ENCODE measurements around the gene SPPL3.

SPPL3 gene

DNA sequence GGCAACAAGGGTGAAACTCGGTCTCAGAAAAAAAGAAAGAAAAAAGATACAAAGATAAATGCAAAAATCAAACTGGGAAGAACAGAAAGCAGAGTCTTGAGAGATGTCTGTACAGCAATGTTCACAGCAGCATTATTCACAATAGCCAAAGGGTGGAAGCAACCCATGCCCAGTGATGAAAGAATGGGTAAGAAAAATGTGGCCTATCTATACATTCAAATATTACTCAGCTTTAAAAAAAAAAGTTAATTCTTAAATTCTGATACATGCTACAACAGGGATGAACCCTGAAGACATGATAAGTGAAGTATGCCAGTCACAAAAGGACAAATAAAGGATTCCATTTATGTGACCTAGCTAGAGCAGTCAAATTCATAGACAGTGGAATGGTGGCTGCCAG, 33.7 kb downstream of the SPPL3 start:
- no peak for DNase-seq

DNA sequence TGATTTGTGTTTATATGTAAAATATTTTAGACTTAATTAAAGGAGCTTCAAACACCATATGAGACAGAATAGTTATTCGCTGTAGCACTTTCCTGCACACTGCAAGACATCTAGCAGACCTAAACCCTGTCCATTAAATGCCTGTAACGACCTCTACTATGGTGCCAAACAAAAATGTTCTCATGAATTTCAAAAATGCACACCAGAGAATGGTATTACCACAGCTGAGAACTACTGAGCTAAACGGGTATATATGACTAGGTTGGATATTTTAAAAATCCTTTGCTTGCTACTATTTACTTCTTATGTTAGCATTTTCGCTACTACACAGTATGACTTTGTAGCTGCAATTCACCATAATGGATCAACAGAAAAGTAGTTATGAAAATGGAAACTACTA, 34.8 kb downstream of the SPPL3 start:
- no peak for DNase-seq

DNA sequence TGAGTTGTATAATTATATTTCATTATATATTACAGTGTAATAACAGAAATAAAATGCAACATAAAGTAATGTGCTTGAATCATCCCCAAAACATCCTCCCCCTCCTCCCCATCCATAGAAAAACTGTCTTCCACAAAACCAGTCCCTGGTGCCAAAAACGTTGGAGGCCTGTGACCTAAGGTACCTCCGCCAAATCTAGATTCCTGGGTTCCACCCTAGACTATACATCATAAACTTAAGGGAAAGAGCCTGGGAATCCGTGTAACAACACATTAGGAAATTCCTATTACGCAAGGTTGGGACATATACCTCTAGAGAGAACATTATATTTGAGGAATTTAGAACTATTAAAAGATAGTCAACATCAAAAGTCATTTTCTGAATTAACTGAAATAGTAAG, 38.0 kb downstream of the SPPL3 start:
- DNase-seq: no peak

DNA sequence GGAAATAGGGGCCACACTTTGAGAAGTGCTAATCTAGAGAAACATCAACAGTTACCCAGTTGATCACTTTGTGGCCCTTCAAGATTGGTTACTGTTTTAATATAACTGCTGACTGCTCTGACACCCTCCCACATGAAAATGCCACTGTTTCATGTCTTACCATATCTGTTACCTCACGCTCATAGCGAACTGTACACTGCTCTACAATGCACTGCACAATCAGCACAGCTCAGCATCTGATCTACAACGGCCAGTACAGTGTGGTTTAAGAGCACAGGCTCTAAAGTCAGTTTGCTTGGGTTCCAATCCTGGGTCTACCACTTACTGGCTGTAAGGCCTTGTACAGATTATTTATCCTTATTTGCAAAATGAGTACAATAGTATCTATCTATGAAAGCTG, 39.1 kb downstream of the SPPL3 start:
- no peak for DNase-seq

DNA sequence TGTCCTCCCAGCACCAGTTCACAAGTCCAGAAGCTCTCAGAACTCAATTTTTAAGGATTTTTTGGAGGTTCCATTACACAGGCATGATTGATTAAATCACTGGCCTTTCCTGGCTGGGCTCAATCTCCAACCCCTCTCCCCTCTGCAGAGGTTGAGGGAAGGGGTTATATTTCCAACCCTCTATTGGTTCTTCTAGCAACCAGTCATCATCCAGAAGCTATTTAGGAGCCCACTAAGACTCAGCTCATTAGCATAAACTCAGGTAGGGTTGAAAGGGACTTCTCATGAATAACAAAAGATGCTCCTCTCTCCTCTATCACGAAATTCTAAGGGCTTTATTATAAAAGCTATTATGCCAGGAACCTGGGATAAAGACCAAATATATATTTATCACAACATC, 41.5 kb downstream of the SPPL3 start:
- DNase-seq: no peak

DNA sequence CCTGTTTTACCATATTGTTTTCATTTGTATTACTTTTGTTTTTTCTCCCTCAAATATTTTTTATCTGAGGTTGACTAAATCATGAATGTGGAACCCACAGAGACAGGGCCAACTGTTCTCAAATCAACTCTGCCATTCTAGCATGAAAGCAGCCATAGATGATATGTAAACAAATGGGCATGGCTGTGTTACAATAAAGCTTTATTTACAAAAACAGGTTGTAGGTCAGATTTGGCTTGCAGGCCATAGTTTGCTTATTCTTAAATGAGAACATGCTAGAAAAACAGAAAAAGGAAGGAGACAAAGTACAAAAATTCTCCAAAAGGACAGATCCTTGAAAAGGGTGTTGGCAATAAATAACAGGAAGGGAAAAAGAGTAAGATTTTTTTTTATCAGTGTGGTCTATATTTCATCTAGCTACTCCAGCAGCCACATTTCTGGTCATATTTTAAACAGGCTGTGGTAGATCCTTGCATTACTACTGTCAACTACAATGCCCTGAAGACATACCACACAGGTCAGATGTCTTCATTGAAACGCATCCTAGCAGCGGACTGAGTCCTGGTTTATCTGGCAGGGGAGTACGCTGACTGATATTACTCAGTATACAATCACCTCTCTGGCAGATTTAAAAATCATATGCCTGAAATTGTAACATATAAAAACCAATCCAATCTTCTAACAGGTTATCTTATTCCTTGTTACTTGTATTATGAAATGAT, 42.9 kb downstream of the SPPL3 start:
- DNase-seq: no peak

DNA sequence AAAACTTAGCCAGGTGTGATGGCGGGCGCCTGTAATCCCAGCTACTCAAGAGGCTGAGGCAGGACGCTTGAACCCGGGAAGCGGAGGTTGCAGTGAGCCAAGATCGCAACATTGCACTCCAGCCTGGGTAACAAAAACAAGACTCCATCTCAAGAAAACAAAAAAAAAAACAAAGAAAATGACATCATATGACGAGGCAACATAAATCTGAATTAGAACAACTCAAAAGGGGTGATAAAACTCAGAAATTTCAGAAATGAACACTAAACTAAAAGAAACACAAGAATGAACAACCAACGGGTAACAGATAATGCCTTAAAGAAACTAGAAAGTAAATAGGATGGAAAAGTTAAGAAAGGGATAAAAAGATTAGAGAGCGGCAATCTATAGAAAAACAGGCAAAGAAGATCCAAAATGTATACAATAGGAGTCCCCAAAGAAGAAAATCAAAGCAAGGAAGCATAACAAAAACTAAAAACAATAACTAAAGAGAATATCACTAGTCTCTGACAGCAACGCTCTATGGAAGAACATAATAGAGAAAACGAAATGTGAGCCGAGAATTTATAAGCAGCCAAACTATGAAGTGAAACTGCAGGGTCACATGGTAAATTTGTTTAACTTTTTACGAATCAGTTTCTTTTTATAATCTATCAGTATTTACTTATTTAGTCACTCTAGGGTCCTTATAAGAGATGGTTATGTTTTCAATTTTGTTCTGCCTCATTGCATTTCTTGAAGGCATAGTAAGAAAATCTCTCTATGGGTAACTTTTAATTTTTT, 45.7 kb downstream of the SPPL3 start:
- no peak for DNase-seq

DNA sequence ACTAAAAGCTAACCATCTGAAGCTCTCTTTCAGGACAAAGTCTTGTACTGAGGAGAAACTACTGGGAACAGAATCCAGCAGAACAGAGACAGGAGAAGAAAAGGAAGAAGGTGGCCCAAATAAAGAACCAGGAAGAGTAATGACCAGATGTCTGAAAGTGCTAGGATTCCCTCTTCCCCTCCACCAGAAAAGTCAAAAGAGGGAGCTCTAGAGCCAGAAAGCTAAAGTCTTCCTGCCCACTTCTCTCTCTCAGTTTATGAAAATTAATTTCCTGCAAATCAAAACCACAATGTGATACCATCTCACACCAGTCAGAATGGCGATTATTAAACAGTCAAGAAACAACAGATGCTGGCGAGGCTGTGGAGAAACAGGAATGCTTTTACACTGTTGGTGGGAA, 47.2 kb downstream of the SPPL3 start:
- peak; percentile 4 to 50 for DNase-seq

DNA sequence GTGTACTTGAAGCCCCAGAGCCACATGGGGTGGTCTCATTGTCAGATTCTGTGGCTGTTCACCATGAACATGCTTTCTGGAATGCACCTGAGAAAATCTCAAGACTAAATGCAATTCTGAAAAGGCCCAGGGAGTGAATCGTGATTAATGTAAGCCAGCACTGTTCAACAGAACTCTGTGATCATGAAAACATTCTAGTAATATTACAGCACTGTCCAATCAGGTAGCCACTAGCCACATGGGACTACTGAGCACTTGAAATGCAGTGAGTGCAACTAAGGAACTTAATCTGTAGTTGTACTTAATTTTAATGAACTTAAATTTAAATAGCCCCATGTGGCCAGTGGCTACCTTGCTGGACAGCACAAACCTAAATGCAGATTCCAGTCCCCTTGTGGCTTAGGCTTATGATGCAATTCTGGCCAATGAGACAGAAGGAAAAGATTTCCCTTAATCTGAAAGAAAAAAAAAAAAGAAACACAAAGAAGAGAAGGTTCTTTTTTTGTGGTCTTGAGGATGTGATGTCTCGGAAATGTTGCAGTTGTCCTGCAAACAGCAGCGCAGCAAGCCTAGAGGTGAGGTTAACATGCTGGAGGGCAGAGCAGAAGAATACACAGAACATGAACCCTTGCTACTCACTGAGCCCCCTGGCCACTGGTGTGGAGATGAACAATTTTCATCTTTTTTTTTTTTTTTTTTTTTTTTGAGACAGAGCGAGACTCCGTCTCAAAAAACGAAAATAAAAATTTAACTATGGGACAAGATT, 48.2 kb downstream of the SPPL3 start:
- DNase-seq: no peak

DNA sequence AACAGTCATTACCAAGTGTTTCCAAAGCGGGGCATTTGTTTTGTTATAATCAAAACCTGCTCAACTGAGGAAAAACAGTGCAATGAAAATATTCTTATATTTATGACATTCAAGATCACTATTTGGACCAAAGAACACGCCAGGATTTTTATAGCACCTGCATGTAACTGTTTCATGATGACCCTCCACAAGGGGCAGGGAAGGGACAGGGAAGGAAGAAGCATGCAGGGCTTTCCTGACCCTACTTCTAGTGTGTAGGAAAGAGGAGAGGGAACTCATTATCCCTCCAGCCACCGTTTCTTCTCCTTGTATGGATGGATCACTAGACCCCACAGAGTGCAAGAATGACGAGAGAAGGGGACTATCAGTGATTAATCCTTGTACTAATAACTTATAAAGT, 49.4 kb downstream of the SPPL3 start:
- no peak for DNase-seq

DNA sequence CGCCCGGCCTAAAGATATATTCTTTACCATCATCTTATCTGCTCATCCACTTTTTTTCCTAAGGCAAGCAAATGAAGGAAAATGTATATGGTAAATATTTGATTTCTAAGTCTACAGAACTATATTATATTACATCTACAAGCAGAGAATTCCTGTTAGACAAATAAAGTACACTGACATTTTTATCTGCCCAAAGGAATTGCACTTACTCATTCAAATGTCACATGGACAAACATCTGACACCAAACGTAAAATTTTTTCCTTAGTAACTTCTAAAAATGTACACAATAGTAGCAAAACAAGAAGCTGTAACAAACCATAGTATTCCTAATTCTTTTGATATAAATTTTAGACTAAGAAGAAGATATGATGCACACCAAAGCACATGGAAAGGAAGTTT, 51.0 kb downstream of the SPPL3 start:
- DNase-seq: no peak

DNA sequence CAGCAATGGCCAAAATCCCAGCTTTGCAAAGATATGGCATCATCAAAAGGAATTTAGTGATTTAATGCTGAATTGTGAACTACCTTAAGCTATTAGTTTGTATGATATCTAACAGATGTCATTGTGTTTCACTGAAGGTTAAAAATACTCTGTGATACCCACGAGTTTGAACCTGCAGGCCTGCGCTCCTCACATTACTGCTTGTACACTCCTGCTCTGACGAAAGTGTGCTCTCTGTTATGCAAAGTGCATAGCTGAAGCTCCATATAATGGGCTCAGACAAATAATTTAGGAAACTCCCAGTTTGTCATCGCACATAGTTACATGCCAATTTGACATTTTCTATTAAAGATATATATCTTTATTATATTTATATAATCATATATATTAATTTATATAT, 52.2 kb downstream of the SPPL3 start:
- no peak for DNase-seq

DNA sequence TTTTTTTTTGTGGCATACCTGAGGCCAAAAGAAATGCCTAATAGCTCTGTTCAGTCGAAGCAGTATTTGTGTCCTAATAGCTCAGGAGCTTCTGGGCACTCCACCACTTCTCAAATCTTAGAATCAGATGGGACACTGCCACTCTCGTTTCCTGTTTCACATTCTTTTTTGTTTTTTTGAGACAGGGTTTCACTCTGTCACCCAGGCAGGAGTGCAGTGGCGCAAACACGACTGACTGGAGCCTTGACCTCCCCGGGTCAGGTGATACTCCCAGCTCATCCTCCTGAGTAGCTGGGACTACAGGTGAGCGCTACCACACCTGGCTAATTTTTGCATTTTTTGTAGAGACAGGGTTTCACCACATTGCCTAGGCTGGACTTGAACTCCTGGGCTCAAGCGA, 52.7 kb downstream of the SPPL3 start:
- no peak for DNase-seq

DNA sequence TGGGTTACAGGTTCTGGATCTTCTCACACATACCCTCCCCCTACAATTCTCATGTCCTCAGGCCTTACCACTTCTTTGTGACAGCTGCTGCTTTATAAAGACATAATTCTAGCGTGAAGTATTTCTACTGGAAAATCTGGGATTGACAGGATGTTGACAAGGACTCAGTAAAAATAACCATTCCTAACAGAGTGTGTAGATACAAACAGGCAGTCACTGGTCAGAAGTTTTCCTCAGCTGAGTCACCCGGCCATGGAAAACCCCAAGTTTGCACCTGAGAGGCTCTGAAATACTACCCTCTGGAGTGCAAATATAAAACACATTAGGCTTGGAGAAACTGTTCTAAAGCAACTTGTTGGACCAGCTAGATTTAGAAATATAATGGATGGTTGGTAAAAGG, 54.4 kb downstream of the SPPL3 start:
- DNase-seq: no peak

DNA sequence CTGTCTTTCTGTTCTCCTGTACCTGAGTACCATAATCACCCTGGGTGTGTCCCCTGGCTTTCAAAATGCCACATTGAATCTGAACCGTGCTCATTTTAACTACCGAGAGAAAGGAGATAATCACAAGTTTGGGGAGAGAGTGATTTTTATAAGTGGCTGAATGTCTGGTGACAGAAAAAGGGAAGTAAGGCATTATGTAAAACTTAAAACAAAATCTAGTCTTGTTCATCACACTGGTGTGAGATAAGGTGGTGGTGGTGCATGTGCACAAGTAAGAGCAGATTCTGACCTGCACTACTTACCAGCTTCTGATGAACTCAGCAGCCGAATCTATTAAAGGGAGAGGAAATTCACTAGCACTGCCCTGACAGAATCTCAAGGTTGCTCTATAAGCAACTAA, 56.3 kb downstream of the SPPL3 start:
- DNase-seq: no peak

DNA sequence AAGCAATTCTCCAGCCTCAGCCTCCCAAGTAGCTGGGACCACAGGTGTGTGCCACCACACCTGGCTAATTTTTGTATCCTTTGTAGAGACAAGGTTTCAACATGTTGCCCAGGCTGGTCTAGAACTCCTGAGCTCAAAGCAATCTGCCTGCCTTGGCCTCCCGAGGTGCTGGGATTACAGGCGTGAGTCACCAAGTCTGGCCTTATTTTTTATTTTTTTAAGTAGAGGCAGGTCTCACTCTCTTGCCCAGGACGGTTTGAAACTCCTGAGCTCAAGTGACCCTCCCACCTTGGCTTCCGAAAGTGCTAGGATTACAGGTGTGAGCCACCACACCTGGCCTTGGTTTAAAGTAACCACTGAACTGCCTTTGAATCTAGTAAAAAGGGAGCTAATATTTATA, 56.8 kb downstream of the SPPL3 start:
- no peak for DNase-seq

DNA sequence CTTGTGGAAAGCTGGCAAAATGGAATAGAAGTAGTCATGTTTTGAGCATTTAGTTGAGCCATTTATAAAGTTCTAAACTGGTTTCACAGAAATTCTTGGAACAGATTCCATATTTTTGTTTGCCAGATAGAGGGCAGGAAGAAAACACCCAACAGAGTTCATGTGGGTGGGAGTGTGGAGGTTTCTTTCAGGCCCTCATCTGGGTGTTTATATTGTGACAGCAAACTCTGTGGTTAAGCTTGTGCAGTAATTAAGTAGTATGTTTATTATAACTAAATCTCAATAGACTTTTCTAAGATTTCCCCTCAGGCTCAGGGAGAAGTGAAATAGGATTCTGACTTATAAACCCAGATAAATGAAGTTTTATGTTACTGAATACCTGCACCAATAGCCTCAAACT, 57.4 kb downstream of the SPPL3 start:
- DNase-seq: no peak

DNA sequence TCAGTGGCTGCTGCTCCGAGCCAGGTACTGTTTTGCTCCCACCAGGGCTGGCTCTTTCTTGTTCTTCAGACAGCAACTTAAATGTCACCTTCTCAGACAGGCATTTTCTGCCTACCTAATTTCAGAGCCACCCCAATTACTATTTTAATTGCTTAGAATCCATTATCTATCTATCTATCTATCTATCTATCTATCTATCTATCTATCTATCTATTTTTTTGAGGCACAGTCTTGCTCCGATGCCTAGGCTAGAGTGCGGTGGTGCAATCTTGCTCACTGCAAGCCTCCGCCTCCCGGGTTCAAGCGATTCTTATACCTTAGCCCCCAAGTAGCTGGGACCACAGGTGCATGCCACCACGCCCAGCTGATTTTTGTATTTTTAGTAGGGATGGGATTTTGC, 58.5 kb downstream of the SPPL3 start:
- no peak for DNase-seq

DNA sequence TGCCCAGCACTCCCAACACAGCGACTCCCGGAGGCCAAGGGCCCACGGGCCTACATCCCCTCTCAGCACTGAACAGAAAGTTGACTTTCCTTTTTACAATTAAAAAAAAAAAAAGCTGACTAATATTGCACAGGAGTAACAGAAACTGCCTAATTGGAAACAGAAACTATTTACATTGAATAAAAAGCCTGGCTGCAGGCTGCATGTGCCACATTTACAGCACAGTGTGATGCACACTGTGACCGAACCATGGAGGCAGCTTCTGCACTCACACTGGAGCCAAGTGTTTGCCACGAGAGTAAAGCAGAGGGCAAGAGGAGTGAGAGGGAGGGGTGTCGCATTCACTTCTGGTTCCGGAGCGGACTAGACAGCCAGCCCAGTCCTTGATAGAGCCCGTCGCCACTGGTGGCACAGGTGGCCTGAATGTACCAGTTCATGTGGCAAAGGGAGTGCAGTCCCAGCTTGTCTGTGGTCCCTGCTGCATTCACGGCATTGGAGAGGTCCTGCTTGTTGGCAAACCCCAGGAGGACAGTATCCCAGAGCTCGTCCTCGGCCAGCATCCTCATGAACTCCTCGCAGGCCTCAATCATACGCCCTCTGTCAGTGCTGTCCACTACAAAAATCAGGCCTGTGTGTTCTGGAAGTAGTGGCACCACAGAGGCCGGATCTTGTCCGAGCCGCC, 59.2 kb downstream of the SPPL3 start:
- no peak for DNase-seq

DNA sequence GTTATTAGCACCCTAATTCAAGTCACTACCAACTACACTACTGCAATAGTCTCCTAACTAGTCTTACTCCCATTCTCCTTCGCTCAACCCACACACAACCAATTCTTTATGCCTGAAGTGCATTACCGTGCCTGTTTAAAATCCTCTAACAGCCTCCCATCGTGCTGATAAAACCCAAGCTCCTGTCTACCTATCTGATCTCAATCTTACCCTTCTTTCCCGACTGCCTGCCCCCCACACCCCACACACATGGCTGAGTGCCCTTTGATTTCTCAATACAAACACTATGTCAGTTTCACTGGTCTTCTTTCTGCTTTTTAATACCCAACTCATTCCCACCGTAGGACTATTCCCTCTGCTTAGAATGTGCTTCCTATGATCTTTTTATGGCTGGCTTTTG, 59.9 kb downstream of the SPPL3 start:
- DNase-seq: no peak

DNA sequence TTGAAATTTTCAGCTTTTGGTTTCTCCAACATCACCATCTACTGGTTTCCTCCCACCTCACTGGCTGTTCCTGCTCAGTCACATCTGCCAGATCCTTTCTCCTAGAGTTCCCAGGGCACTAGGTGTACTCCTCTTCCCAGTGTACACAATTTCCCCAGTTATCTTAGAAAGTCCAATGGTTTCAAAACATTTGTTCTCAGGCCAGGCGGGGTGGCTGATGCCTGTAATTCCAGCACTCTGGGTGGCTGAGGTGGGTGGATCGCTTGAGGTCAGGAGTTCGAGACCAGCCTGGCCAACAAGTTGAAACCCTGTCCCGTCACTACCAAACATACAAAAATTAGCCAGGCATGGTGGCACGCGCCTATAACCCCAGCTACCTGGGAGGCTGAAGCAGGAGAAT, 60.7 kb downstream of the SPPL3 start:
- no peak for DNase-seq

DNA sequence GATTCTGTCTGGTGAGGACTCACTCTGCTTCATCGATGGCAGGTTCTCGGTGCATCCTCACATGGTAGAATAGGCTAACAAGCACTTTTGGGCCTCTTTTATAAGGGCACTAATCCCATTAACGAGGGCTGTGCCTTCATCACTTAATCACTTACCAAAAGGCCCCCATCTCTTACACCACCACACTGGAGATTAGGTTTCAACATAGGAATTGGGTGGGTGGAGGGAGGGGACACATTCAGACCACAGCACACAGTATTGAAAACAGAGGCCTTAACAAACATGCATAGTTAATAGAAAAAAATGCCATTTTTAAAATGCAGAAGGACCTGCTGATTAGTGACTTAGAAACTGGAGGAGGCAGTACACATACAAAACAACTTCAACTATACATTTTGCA, 61.6 kb downstream of the SPPL3 start:
- DNase-seq: no peak

DNA sequence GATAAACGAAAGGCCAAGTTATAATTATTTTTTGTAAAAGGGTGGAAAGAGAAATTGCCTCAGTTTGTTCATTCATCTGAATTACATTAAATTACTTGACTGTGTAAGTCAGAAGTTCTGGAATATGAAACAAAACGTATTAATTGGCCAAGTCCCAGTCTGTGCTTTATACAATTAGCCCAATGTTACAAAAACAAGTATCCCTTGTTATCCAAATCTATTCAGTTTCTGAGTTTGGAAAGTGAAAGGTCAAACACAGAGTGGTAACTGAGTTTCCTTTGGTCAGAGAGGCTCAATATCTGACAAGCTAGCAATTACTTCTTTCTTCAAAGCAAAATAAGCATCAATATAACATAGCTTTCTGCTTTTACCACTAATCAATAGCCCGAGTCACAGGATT, 62.6 kb downstream of the SPPL3 start:
- DNase-seq: no peak

DNA sequence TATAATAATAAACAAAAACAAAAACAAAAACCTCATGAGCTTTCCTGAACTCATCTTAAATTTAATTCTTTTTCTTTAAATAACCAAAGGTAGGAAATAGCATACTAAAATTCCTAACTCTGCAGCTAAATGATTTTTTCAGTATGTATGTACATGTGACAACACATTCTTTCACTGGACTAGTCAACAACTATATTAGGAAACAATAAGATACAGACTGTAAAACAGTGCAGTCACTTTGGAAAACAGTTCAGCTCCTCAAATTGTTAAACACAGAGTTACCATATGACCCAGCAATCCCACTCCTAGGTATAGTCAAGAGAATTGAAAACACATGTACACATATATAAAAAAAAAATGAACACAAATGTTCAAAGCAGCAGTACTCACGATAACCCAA, 64.7 kb downstream of the SPPL3 start:
- no peak for DNase-seq
